Measurements from ENCODE around the gene PPEF1. TPM values are rescaled to one million over a fixed set of nuclear protein-coding genes. Genes with fewer than 3 reads are reported as not detected.

The PPEF1 gene
- total and polyA plus RNA-seq, 9 of the 15 experiments (the other 6 are each of a cell fraction or from before 2014, with no cell fraction given), result not detected

- no peak for TF ChIP-seq FOXP4 (CRISPR knock-in tag; IDR thresholded peaks at IDR 0.05; ENCODE audit: borderline replicate concordance)
These were observed 62.5 kb downstream of the PPEF1 start (continued) for GRCh38 chrX:18769812-18770573.

- H3K4me2 ChIP-seq (ENCODE audit: insufficient read depth, low read length), result no peak overlapping the region
- no peak overlapping the region for H3K27ac ChIP-seq (ENCODE audit: extremely low read depth, low read depth, low read length)
- H3K4me3 ChIP-seq, result no peak overlapping the region
- in situ Hi-C loops (cut with MboI) (no loop called here), intact Hi-C loops (cut with micrococcal nuclease) (no loop called here)
- TF ChIP-seq ATF7 (IDR thresholded peaks at IDR 0.05) (no peak), ZC3H11A (IDR thresholded peaks at IDR 0.05; ENCODE audit: low read depth, low read length) (no peak), ZNF316 (IDR thresholded peaks at IDR 0.05) (peak; percentile 22; the same call in 1 of the 2 replicates), MAFG (tag; conservative IDR thresholded peaks at IDR 0.05) (0 out of 2 replicates have a peak, but pooled peaks have one; percentile 35), THRAP3 (IDR thresholded peaks at IDR 0.05; ENCODE audit: borderline replicate concordance) (no peak)
- H3K4me1 ChIP-seq (replicated peaks in 1 of 2; ENCODE audit: control insufficient read depth in 2 of 2, insufficient read depth in 2 of 2, low read length in 2 of 2), result no peaks in the 10 kb centered on the region; a peak in 1 of 5 replicates
- no peaks in the 10 kb centered on the region for H3K9me1 ChIP-seq (ENCODE audit: control insufficient read depth, insufficient read depth, low read length)
- no peaks in the 10 kb centered on the region for H4K20me1 ChIP-seq (replicated peaks; ENCODE audit: control insufficient read depth, insufficient read depth, low read length)
- no peaks in the 10 kb centered on the region; a peak in 1 of 5 replicates for H3K27me3 ChIP-seq (ENCODE audit: control insufficient read depth in 2 of 2, insufficient read depth in 2 of 2, low read length in 2 of 2)
- ChIA-PET POLR2A (no interaction called here), CTCF (ENCODE audit: low intra/inter-chr PET ratio) (no interaction called here)
- H3K9me3 ChIP-seq (replicated peaks; ENCODE audit: control insufficient read depth, insufficient read depth, low read depth, low read length), result no peaks in the 10 kb centered on the region
- BruUV-seq (replicated peaks), result no TSS peak
- no peaks in the 10 kb centered on the region for H3K36me3 ChIP-seq (ENCODE audit: control insufficient read depth, insufficient read depth, low read length)
- no peak overlapping the region for H2AFZ ChIP-seq (ENCODE audit: low read depth, low read length)
- H3K9ac ChIP-seq (ENCODE audit: insufficient read depth in 1 of 2, low read depth in 2 of 2, low read length in 2 of 2), result no peak overlapping the region
- DNase-seq (ENCODE audit: extremely low read depth in 1 of 4, low spot score in 3 of 4), result no peak
- ATAC-seq, result no peak
- H3K79me2 ChIP-seq (ENCODE audit: control insufficient read depth, insufficient read depth, low read length), result no peaks in the 10 kb centered on the region
- 0% methylated on average over 1 of the region's 1 CpG for WGBS (ENCODE audit: insufficient coverage, low coverage, missing lambda C conversion rate)
- FAIRE-seq, result no peak
These were observed 82.5 kb downstream of the PPEF1 start for GRCh38 chrX:18789916-18790315.
